CD4-positive, CD25-positive, alpha-beta regulatory T cell (primary cell): ENCODE measurements around the gene MBOAT2. TPM values are rescaled to one million over a fixed set of nuclear protein-coding genes. Genes with fewer than 3 reads are reported as not detected.
A peak's percentile ranks its signal among the peaks of the same experiment; 100 is the strongest.

ENCODE experiments used
- ATAC-seq, 2 donors: fragments of 150-1000 bp; cut with Tn5 transposase; one replicate each; pipeline ENCODE4 v1.10.0; 2021; ENCODE audit warnings: low read depth in 2 of 2, moderate number of reproducible peaks in 2 of 2, moderate library complexity in 1 of 2
- DNase-seq, 3 donors: peaks; one replicate each; pipeline versions ENCODE4 v3.0.0 to v3.0.0-alpha.2; 2012 to 2022; ENCODE audit warnings: mixed read lengths in 1 of 3
- H3K27ac ChIP-seq: one replicate; pipeline ENCODE4 v1.7.0; 2013; ENCODE audit warnings: mild to moderate bottlenecking, low read length; ENCODE audit not compliant: insufficient read depth, poor library complexity, severe bottlenecking
- H3K27me3 ChIP-seq: one replicate; pipeline ENCODE4 v1.7.0; 2013; ENCODE audit warnings: low read length; ENCODE audit not compliant: control insufficient read depth, insufficient read depth
- H3K36me3 ChIP-seq: one replicate; pipeline ENCODE4 v1.7.0; 2013; ENCODE audit warnings: mild to moderate bottlenecking, low read length, moderate library complexity; ENCODE audit not compliant: control insufficient read depth, insufficient read depth
- H3K4me1 ChIP-seq: 2 replicates; pipeline ENCODE4 v1.7.0; 2013; ENCODE audit warnings: mild to moderate bottlenecking, low read length; ENCODE audit not compliant: insufficient read depth, control insufficient read depth, poor library complexity, severe bottlenecking
- H3K4me3 ChIP-seq: one replicate; pipeline ENCODE4 v1.7.0; 2013; ENCODE audit warnings: low read depth, mild to moderate bottlenecking, low read length, moderate library complexity
- H3K9me3 ChIP-seq, 2 experiments: 1 replicate in 1 of 2; 2 replicates in 1 of 2; pipeline ENCODE4 v1.7.0; 2013; ENCODE audit warnings: low read length in 2 of 2, mild to moderate bottlenecking in 1 of 2, moderate library complexity in 1 of 2; ENCODE audit not compliant: control insufficient read depth in 2 of 2
- H3K27ac Mint-ChIP-seq, 3 donors: one replicate each; pipeline ENCODE4 v1.8.0; 2020 to 2022; ENCODE audit warnings: mild to moderate bottlenecking in 3 of 3, mixed read lengths in 3 of 3, moderate library complexity in 2 of 3
- H3K27me3 Mint-ChIP-seq: one replicate; pipeline ENCODE4 v1.8.0; 2022; ENCODE audit warnings: mild to moderate bottlenecking, mixed read lengths
- H3K36me3 Mint-ChIP-seq: one replicate; pipeline ENCODE4 v1.8.0; 2020; ENCODE audit warnings: mixed read lengths
- H3K4me1 Mint-ChIP-seq, 4 donors: one replicate each; pipeline ENCODE4 v1.8.0; 2020 to 2022; ENCODE audit warnings: mixed read lengths in 4 of 4, mild to moderate bottlenecking in 1 of 4
- H3K4me3 Mint-ChIP-seq, 4 donors: one replicate each; pipeline ENCODE4 v1.8.0; 2020 to 2022; ENCODE audit warnings: mild to moderate bottlenecking in 4 of 4, mixed read lengths in 4 of 4, moderate library complexity in 3 of 4
- H3K9me3 Mint-ChIP-seq, 7 donors: one replicate each; pipeline ENCODE4 v1.8.0; 2020 to 2022; ENCODE audit warnings: mixed read lengths in 7 of 7, mild to moderate bottlenecking in 3 of 7, moderate library complexity in 2 of 7
- polyA plus RNA-seq, 4 donors: library from polyadenylated mRNA; unstranded; fragments of 300-500 nt; fragmentation: Illumina TruSeq; gene quantifications; one replicate each; pipeline ENCODE4 v1.2.3, GENCODE V29; 2021
- total RNA-seq: library from RNA; stranded (reverse); gene quantifications from one replicate; pipeline ENCODE4 v1.2.3, GENCODE V29; 2022

The MBOAT2 gene
- total and polyA plus RNA-seq, 5 donors from 2014 or later: 0.19 to 2.9 (median 0.56) TPM; not detected in 2

DNA sequence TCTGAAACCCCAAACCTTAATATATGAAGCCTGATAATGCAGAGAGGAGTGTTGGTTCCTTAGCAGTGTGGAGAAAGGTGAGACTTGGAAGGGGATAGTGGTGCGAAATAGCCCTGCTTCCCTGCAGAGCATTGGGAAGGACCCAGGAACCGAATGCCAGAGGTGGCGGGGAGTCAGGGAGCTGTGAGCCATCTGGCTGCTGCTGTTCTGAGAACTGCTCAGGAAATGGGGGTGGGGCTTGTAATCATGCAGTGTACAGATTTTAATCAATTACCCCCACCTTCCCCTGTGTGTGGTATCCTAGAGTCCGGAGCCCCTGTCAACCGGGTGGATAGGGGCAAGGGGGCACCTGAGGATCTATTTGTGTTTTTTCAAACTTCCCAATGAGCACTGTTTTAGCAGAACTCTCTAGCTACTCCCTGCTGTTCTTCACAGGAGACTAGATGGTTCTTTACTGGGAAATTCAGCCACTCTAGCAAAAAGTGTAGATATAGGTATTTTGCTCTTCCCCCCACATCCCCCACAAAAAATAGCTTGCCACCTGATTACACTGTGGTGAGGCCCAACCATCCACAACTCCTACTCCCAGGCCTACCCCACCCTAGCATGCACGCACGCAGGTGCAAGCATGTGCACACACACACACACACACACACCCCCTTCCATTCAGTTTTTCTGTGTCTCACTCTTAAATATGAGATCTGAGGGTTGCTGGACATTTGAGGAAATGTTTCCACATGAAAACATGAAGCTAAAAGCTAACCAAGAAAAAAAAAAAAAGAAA, 30.1 kb upstream of the MBOAT2 start:
- no peaks in the 10 kb centered on the region for H3K36me3 Mint-ChIP-seq
- Histone ChIP-seq H3K36me3 (no peaks in the 10 kb centered on the region), H3K4me1 (no peaks in the 10 kb centered on the region), H3K27me3 (peaks cover 5% of the 10 kb centered on the region), H3K27ac (no peak overlapping the region), H3K4me3 (no peak overlapping the region), H3K9me3 (no peaks in the 10 kb centered on the region)
- H3K27ac Mint-ChIP-seq: no peak overlapping the region
- peaks cover 0 to 4% (median 0%) of the 10 kb centered on the region in 4 donors for H3K4me1 Mint-ChIP-seq
- ATAC-seq (no peak), DNase-seq (peak in 1 of 3 donors; percentile 23)
- H3K27me3 Mint-ChIP-seq: peaks cover 35% of the 10 kb centered on the region
- peaks cover 0 to 8% (median 3%) of the 10 kb centered on the region in 7 donors for H3K9me3 Mint-ChIP-seq
- H3K4me3 Mint-ChIP-seq: no peak overlapping the region

DNA sequence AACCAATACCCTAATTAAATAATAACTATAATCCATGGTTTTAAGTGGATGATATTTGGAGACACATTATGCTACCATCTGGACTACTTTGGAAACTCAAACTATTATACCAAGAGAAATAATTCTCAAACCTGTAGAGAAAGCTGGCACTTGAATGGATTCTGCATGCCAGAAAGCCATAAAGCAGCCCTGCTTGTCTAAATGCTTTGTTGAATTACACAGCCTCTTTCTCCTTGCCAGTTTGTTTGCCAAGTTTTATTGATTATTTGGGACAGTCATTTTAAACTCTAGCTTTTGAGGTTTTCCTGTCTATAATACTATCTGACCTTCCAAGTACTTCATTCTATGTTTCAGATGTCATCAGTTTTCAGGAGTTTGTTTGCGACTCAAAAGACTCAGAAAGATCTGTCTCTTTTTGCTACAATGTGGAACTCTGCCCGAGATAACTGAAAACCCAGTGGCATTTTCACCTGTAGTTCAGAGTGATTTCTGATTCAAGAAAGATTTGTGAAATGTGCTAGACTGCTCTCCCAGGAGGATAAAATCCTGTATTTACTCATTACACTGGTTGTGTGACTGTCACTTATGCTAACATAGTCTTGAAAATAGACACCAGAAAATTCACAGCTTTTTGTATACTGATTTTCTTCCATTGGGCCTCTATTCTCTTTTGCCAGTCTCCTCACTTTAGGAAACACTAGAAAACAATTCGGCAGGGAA, 29.2 kb upstream of the MBOAT2 start:
- Histone ChIP-seq H3K27me3 (peaks cover 5% of the 10 kb centered on the region), H3K27ac (no peak overlapping the region), H3K9me3 (no peaks in the 10 kb centered on the region), H3K36me3 (no peaks in the 10 kb centered on the region), H3K4me3 (no peak overlapping the region), H3K4me1 (no peaks in the 10 kb centered on the region)
- Mint-ChIP-seq H3K27ac (no peak overlapping the region), H3K36me3 (no peaks in the 10 kb centered on the region), H3K27me3 (peaks cover 31% of the 10 kb centered on the region), H3K4me3 (no peak overlapping the region), H3K9me3 (peaks cover 0 to 4% (median under 1%) of the 10 kb centered on the region in 7 donors), H3K4me1 (peaks cover 0 to 4% (median 0%) of the 10 kb centered on the region in 4 donors)
- DNase-seq (no peak), ATAC-seq (no peak)

DNA sequence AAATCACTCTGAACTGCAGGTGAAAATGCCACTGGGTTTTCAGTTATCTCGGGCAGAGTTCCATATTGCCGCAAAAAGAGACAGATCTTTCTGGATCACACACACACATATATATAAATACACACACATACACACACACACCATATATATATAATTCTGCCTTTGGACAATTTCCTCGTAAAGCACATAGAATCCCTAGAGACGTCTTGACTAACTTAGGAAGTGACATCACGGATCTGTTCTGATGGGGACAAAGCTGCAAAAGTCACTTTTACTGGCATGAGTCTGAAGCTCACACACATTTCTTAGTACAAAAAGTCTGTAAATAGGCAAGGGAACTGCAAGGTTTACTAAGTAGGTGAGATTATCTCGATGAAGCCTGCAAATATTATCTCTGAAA, 28.6 kb upstream of the MBOAT2 start:
- no peak overlapping the region for H3K4me3 Mint-ChIP-seq
- no peaks in the 10 kb centered on the region for H3K36me3 Mint-ChIP-seq
- no peak overlapping the region for H3K27ac Mint-ChIP-seq
- ATAC-seq: no peak
- H3K9me3 Mint-ChIP-seq: peaks cover 0 to 3% (median 0%) of the 10 kb centered on the region in 7 donors
- H3K4me1 Mint-ChIP-seq: peaks cover 0 to 4% (median 0%) of the 10 kb centered on the region in 4 donors
- Histone ChIP-seq H3K4me3 (no peak overlapping the region), H3K4me1 (no peaks in the 10 kb centered on the region), H3K36me3 (no peaks in the 10 kb centered on the region), H3K9me3 (no peaks in the 10 kb centered on the region), H3K27me3 (peaks cover 5% of the 10 kb centered on the region), H3K27ac (no peak overlapping the region)
- H3K27me3 Mint-ChIP-seq: peaks cover 25% of the 10 kb centered on the region
- no peak for DNase-seq

DNA sequence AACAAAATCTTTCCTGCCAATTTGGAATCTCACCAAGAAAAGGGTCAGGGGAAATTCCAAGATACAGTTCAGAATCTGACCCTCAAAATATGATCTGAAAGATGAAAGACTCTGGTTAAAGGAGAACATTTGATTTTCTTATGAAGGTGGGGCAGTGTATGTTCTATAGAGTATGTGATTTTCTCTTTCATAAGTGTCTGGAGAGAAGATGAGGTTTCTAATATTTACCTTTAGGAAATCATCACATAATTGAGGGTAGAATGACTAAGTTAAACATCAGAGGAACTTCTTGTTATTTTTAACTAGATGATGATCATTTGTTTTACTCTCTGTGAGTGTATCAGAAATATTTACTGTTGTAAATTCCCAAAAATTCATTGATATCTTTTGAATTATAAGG, 27.8 kb upstream of the MBOAT2 start:
- H3K27me3 ChIP-seq: peaks cover 5% of the 10 kb centered on the region
- H3K4me1 ChIP-seq: no peaks in the 10 kb centered on the region
- Mint-ChIP-seq H3K27ac (no peak overlapping the region), H3K9me3 (peaks cover 0 to 2% (median 0%) of the 10 kb centered on the region in 7 donors), H3K27me3 (peaks cover 27% of the 10 kb centered on the region), H3K4me3 (no peak overlapping the region), H3K4me1 (peaks cover 0 to 4% (median 0%) of the 10 kb centered on the region in 4 donors), H3K36me3 (no peaks in the 10 kb centered on the region)
- ATAC-seq (no peak), DNase-seq (no peak)
- H3K9me3 ChIP-seq: no peaks in the 10 kb centered on the region
- H3K36me3 ChIP-seq: no peaks in the 10 kb centered on the region
- no peak overlapping the region for H3K4me3 ChIP-seq
- H3K27ac ChIP-seq: no peak overlapping the region

DNA sequence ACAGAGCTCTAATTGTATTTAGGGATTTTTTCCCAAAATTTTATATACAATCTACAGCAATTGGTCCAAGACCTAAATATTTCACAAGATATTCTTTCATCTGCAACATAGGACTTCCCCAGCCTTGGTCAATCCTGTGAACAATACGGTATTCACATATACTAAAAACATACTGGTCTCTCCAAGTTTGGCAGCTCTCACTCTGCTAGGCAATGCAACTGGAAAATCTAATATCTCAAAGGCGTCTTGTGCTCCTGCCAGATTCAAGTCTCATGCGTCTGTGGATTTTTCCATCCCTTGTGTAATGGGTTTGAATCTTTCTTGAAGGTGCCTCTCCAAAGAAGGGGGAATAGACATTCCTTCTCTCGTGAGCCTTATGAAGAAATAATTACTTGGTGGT, 27.4 kb upstream of the MBOAT2 start:
- no peak overlapping the region for H3K4me3 Mint-ChIP-seq
- DNase-seq: no peak
- no peaks in the 10 kb centered on the region for H3K9me3 ChIP-seq
- peaks cover 0 to 4% (median 0%) of the 10 kb centered on the region in 4 donors for H3K4me1 Mint-ChIP-seq
- H3K4me1 ChIP-seq: no peaks in the 10 kb centered on the region
- H3K27me3 Mint-ChIP-seq: peaks cover 31% of the 10 kb centered on the region
- no peak overlapping the region for H3K4me3 ChIP-seq
- no peak overlapping the region for H3K27ac ChIP-seq
- no peaks in the 10 kb centered on the region for H3K36me3 Mint-ChIP-seq
- H3K27me3 ChIP-seq: peaks cover 5% of the 10 kb centered on the region
- H3K27ac Mint-ChIP-seq: no peak overlapping the region
- no peaks in the 10 kb centered on the region for H3K36me3 ChIP-seq
- ATAC-seq: no peak
- peaks cover 0 to 2% (median 0%) of the 10 kb centered on the region in 7 donors for H3K9me3 Mint-ChIP-seq

DNA sequence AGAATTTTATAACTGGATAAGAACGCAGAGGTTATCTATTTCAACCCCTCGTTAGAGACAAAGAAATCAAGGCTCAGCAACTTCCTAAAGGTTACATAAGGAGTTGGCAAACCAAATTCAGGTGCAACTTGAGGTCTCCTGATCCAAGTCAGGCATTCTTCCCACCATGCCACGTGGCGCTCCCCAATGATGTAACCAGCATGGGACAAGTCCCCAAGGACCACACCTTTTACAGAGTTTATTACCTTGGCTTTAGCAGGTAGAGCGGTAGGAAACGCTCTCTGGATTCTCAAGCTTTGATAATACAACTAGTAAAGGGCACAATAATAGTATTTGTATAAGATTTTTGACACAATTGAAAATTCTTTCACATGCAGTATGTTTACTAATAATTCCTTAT, 26.7 kb upstream of the MBOAT2 start:
- Mint-ChIP-seq H3K36me3 (no peaks in the 10 kb centered on the region), H3K27ac (no peak overlapping the region), H3K9me3 (peaks cover 0 to 2% (median 0%) of the 10 kb centered on the region in 7 donors), H3K4me1 (peaks cover 0 to 4% (median 0%) of the 10 kb centered on the region in 4 donors), H3K4me3 (no peak overlapping the region), H3K27me3 (peaks cover 33% of the 10 kb centered on the region)
- H3K9me3 ChIP-seq: no peaks in the 10 kb centered on the region
- DNase-seq (no peak), ATAC-seq (no peak)
- no peaks in the 10 kb centered on the region for H3K36me3 ChIP-seq
- peaks cover 5% of the 10 kb centered on the region for H3K27me3 ChIP-seq
- no peak overlapping the region for H3K27ac ChIP-seq
- no peaks in the 10 kb centered on the region for H3K4me1 ChIP-seq
- no peak overlapping the region for H3K4me3 ChIP-seq

DNA sequence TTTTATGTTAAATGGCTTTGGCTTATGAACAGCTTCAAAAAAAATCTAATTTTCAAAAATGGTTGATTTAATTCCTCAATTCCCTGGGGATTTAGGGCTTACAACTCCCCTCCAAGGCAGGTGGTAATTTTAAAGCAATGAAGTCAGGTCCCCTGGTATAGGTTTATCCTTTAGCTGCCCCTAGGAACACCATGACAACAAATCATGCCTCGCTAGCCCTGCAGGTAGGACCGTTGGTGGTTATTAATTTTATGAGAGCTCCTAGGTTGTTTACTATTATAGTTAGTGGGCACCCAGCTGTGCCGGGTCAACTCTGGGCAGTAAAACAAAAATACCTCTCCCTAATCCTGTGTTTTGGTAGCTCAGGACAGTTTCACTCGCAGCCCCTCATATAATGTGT, 26.2 kb upstream of the MBOAT2 start:
- Histone ChIP-seq H3K9me3 (no peaks in the 10 kb centered on the region), H3K4me3 (no peak overlapping the region), H3K27ac (no peak overlapping the region), H3K36me3 (no peaks in the 10 kb centered on the region), H3K27me3 (peaks cover 5% of the 10 kb centered on the region), H3K4me1 (no peaks in the 10 kb centered on the region)
- Mint-ChIP-seq H3K9me3 (peaks cover 0 to 2% (median 0%) of the 10 kb centered on the region in 7 donors), H3K27ac (no peak overlapping the region), H3K4me3 (no peak overlapping the region), H3K36me3 (no peaks in the 10 kb centered on the region), H3K27me3 (peaks cover 33% of the 10 kb centered on the region), H3K4me1 (peaks cover 0 to 4% (median 0%) of the 10 kb centered on the region in 4 donors)
- ATAC-seq: no peak
- no peak for DNase-seq
